HG02610 (cell line): ENCODE results near the gene GNA15.
"Not testable (repeated sequence)": the region's sequence is repeated elsewhere in the genome, so short reads cannot be mapped to it uniquely, and the experiment has no call there.

ENCODE experiments used
- ATAC-seq: cut with Tn5 transposase; IDR thresholded peaks from one replicate; pipeline ENCODE4 v1.9.1; 2021; ENCODE audit warnings: mild to moderate bottlenecking, moderate library complexity; ENCODE audit not compliant: unreplicated experiment

GNA15 gene

GRCh38 chr19:3146677-3147100, 10.9 kb downstream of the GNA15 start:
- no peak for ATAC-seq

DNA sequence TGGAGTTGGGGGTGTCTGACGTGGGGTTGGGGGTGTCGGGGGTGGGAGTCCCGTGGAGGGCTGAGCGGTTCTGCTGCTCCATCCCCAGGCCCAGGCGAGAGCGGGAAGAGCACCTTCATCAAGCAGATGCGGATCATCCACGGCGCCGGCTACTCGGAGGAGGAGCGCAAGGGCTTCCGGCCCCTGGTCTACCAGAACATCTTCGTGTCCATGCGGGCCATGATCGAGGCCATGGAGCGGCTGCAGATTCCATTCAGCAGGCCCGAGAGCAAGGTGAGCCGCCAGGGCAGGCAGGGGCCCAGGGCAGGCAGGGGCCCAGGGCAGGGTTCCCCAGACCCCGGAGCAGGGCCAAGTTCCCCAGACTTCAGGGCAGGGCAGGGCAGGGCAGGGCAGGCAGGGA, 12.7 kb downstream of the GNA15 start:
- no peak for ATAC-seq

GRCh38 chr19:3149089-3149488, 13.3 kb downstream of the GNA15 start:
- ATAC-seq: no peak

- no peak for ATAC-seq
These were observed 14.0 kb downstream of the GNA15 start for GRCh38 chr19:3149526-3150505.

GRCh38 chr19:3150739-3151329, 15.0 kb downstream of the GNA15 start:
- no peak for ATAC-seq

DNA sequence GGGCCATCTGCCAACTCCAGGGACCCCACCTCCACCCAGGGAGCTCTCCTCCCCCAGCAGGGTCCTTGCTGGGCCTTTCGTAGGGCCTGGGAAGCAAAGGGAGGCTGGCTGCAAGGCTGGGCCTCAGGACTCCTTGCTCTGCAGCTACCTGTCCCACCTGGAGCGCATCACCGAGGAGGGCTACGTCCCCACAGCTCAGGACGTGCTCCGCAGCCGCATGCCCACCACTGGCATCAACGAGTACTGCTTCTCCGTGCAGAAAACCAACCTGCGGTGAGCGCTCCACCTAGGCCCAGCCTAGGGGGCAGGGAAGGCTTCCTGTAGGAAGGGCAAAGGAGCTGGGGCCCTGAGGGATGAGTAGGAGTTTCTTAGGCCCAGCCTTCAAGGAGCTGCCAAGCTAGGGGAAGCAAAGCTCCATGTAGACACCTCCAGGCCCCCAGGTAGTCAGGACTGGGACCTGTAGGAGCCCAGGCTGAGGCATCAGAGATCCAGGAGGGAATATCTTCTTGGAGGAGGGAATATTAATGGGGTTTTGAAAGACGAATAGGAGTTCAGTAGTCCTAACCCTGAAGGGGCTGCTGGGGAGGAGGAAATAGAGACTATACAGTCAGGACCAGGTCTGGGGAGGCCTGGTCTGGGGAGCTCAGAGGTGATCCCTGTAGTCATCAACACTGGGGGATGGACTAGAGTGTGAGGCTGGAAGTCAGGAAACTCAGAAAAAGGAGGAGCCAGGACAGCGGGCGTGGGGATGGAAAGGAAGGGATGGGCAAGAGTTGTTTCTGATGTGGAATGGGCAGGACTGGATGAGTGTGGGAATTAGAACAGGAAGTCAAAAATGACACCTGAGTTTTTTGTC, 16.0 kb downstream of the GNA15 start:
- ATAC-seq: no peak

DNA sequence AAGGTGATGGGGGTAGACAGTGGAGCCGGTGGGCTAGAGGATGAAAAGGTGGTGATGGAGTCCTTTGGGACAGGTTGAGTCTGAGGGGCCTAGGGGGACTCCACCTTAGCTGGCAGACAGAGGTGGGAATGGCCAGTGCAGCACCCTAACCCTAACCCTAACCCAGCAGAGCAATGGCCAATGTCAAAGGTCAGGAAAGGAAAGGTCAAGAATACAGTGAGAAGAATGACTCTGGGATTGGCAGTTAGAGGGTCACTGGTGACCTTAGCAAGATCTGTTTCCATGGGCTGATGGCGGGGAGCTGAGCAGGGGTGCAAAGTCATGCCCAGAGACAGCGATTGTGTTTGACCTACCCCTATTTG, 16.6 kb downstream of the GNA15 start:
- ATAC-seq: no peak

DNA sequence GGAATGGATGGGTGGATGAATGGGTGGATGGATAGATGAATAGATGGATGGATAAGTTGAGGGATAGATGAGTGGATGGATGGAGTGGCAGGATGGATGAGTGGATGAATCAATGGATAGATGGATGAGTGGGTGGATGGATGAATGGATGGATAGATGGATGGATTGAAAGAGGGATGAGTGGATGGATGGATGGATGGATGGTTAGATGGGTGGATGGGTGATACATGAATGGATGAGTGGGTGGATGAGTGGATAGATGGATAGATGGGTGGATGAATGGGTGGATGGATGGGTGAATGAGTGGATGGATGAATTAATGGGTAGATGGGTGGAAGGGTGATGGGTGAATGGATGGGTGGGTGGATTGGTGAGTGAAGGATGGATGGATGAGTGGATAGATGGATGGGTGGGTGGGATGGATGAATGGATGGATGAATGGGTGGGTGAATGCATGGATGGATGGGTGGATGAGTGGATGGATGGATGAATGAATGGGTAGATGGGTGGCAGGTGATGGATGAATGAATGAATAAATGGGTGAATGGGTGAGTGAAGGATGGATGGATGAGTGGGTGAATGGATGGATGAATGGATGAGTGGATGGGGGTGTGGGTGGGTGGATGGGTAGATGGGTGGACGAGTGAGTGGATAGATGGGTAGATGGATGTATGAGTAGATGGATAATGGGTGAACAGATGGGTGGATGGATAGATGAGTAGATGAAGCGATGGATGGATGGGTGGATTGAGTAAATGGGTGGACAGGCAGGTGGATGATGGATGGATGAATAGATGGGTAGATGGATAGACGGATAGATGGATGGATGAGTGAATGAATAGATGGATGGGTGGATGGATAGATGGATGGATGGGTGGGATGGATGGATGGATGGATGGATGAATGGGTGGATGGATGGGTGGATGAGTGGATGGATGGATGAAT, 17.7 kb downstream of the GNA15 start:
- ATAC-seq: no peak

DNA sequence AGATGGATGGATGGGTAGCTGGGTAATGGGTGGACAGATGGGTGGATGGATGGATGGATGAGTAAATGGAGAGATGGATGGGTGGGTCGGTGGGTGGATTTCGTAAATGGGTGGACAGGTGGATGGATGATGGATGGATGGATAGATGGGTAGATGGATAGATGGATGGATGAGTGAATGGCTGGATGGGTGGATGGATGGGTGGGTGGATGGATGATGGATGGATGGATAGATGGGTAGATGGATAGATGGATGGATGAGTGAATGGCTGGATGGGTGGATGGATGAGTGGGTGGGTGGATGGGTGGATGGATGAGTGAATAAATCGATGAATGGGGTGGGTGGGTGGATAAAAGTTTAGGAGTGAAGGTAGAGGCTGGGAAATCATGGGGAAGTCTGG, 18.6 kb downstream of the GNA15 start:
- not testable (repeated sequence) for ATAC-seq

GRCh38 chr19:3154957-3155736, 19.3 kb downstream of the GNA15 start:
- ATAC-seq: peak; percentile 80

DNA sequence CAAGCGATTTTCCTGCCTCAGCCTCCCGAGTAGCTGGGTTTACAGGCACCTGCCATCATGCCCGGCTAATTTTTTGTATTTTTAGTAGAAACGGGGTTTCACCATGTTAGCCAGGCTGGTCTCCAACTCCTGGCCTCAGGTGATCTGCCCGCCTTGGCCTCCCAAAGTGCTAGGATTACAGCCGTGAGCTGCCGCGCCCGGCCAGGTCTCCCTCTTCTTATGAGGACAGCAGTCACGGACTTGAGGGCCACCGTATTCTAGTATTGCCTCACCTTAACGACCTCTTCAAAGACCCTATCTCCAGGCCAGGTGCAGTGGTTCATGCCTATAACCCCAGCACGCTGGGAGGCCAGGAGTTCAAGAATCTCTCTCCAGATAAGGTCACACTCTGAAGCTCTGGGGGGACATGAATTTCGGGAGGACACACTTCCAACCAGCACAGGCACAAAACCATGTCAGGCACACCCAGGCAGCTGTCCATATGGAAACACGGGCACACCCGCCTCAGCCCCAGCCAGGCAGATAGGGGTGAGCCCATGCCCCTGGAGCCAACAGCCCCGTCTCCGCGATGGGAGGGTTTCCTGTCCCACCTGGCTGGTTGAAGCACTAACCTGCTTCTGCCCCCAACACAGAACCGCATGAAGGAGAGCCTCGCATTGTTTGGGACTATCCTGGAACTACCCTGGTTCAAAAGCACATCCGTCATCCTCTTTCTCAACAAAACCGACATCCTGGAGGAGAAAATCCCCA, 21.4 kb downstream of the GNA15 start:
- no peak for ATAC-seq

GRCh38 chr19:3159565-3159964, 23.7 kb downstream of the GNA15 start:
- ATAC-seq: no peak

GRCh38 chr19:3160219-3160618, 24.4 kb downstream of the GNA15 start:
- ATAC-seq: no peak

DNA sequence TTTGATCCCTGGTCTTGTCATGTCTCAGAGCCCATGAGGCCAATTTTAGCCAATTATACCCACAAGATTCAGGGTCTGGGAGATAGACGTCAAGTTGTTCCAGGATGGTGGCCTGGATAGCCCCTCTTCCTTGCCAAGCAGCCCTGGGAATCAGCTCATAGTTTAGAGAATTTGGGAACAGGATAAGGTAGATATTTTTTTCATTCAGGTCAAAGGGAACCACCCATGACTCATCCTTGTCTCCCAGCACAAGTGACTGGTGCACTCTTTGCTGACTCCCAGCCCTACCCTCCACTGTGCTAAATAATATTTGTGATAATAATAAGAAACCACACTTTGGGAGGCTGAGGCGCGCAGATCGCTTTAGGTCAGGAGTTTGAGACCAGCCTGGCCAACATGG, 25.6 kb downstream of the GNA15 start:
- no peak for ATAC-seq

GRCh38 chr19:3162418-3163229, 26.8 kb downstream of the GNA15 start:
- ATAC-seq: no peak

- no peak for ATAC-seq
These were observed 27.5 kb downstream of the GNA15 start for GRCh38 chr19:3163230-3163886.

DNA sequence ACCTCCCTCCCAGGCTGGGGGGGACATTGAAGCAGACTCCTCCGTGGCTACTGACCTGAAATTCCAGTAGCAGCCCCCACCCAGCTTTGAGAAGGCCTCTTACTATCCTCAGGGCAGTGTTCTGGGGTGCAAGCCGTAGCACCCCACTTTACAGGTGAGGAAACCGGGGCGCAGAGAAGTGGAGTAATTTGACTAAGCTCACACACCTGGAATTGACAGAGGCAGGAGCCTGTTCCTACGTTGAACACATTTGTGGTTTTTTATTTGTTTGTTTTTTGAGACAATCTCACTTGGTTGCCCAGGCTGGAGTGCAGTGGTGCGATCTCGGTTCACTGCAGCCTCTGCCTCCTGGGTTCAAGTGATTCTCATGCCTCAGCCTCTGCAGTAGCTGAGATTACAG, 28.1 kb downstream of the GNA15 start:
- no peak for ATAC-seq
